MCF 10A (cell line): Measurements from ENCODE around the gene LPP. TPM values are rescaled to one million over a fixed set of nuclear protein-coding genes. Genes with fewer than 3 reads are reported as not detected.

Experiments
- BruUV-seq: library from RNA; stranded (reverse); fragments of 400-500 nt; replicated peaks from 2 replicates; lab custom pipeline; 2021; lab: Mats Ljungman, UMichigan
- CTCF ChIA-PET: fragments of 300-600 bp; sonication (Branson Sonifier 250); formaldehyde crosslinking; extraction: SDS; loops from one replicate; lab custom pipeline; 2021; ENCODE audit warnings: antibody characterized with exemption, inconsistent platforms; lab: Yijun Ruan, JAX
- POLR2A ChIA-PET: fragments of 300-600, 350-650 bp; sonication (Branson Sonifier 250); formaldehyde crosslinking; extraction: SDS; loops from one replicate; lab custom pipeline; 2020; ENCODE audit warnings: antibody characterized with exemption, inconsistent platforms; lab: Yijun Ruan, JAX
- DNase-seq: peaks from one replicate; pipeline ENCODE4 v3.0.0-alpha.2; 2018; ENCODE audit not compliant: unreplicated experiment
- H3K27ac Mint-ChIP-seq: one replicate; pipeline ENCODE4 v1.8.0; 2022; ENCODE audit warnings: mild to moderate bottlenecking, low read depth, mixed read lengths; ENCODE audit not compliant: unreplicated experiment
- H3K27me3 Mint-ChIP-seq: one replicate; pipeline ENCODE4 v1.8.0; 2022; ENCODE audit warnings: mixed read lengths; ENCODE audit not compliant: insufficient read depth, unreplicated experiment
- H3K36me3 Mint-ChIP-seq: one replicate; pipeline ENCODE4 v1.8.0; 2022; ENCODE audit warnings: mild to moderate bottlenecking, moderate library complexity, mixed read lengths; ENCODE audit not compliant: insufficient read depth, unreplicated experiment
- H3K4me1 Mint-ChIP-seq: one replicate; pipeline ENCODE4 v1.8.0; 2022; ENCODE audit warnings: mixed read lengths; ENCODE audit not compliant: insufficient read depth, unreplicated experiment
- H3K4me3 Mint-ChIP-seq: one replicate; pipeline ENCODE4 v1.8.0; 2022; ENCODE audit warnings: mild to moderate bottlenecking, moderate library complexity, mixed read lengths; ENCODE audit not compliant: unreplicated experiment
- H3K9me3 Mint-ChIP-seq: one replicate; pipeline ENCODE4 v1.8.0; 2022; ENCODE audit warnings: mixed read lengths; ENCODE audit not compliant: unreplicated experiment
- intact Hi-C: fragments of 100-400 bp; cut with micrococcal nuclease; formaldehyde crosslinking; loops from 2 replicates; pipeline ENCODE4 v1.14.1; 2022
- total RNA-seq: library from RNA; stranded (reverse); gene quantifications from 2 replicates; pipeline ENCODE4 v1.2.3, GENCODE V29; 2022
- TF ChIP-seq, protein P1 (sequence below): fragments of 200-600 bp; IDR thresholded peaks from one replicate; pipeline ENCODE4 v1.8.0; 2022; ENCODE audit warnings: antibody characterized with exemption, mild to moderate bottlenecking; ENCODE audit not compliant: unreplicated experiment

Gene LPP
- total RNA-seq, 1 experiment from 2014 or later = 117 TPM

DNA sequence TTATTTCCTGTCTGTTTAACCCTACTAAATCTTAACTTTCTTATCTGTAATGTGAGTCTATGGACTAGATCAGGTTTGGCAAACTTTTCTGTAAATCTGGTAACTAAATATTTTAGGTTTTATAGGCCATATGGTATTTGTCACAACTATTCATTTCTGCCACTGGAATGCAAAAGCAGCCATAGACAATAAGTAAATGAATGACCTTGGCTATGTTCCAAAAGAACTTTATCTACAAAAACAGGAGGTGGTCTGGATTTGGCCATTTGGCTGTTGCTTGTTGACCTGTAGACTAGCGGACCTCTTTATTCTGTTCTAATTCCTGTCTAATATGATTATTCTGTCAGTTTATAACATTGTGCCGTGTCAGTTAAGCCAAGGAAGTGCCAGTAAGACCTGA lies 314.2 kb downstream of the LPP start:
- H3K27ac Mint-ChIP-seq = no peak overlapping the region
- intact Hi-C loops = no loop called here

DNA sequence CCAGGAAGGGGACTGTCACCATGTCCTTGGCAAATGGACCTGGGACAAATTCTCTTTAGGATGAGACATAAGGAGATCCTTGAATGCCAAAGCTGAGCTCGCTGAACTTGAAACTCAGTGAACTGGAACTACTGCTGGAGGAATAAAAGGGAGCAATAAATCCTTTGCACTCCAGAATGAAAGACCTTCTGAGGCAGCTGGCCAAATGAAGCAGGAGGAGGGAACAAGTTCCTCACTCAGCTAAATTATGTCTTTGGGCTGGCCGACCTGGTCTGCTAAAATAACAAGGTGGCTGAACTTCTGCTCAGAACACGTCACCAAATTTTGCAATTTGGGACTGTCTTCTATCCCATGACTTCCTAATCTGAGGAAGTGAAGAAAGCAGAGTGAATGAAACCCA lies 314.7 kb downstream of the LPP start:
- intact Hi-C loops = no loop called here
- Mint-ChIP-seq H3K27ac (no peak overlapping the region), H3K4me1 (peaks cover 5% of the 10 kb centered on the region), H3K27me3 (no peaks in the 10 kb centered on the region), H3K36me3 (no peaks in the 10 kb centered on the region), H3K9me3 (no peaks in the 10 kb centered on the region), H3K4me3 (no peak overlapping the region)
- peak; percentile 87 for DNase-seq
- TF ChIP-seq, protein P1, sequence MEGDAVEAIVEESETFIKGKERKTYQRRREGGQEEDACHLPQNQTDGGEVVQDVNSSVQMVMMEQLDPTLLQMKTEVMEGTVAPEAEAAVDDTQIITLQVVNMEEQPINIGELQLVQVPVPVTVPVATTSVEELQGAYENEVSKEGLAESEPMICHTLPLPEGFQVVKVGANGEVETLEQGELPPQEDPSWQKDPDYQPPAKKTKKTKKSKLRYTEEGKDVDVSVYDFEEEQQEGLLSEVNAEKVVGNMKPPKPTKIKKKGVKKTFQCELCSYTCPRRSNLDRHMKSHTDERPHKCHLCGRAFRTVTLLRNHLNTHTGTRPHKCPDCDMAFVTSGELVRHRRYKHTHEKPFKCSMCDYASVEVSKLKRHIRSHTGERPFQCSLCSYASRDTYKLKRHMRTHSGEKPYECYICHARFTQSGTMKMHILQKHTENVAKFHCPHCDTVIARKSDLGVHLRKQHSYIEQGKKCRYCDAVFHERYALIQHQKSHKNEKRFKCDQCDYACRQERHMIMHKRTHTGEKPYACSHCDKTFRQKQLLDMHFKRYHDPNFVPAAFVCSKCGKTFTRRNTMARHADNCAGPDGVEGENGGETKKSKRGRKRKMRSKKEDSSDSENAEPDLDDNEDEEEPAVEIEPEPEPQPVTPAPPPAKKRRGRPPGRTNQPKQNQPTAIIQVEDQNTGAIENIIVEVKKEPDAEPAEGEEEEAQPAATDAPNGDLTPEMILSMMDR = no peak
- no TSS peak for BruUV-seq
- POLR2A ChIA-PET = no interaction called here
- CTCF ChIA-PET = interaction anchor here (0.6 kb wide), 1 partner anchor 172 kb away, joined by 3 read pairs; no protein-coding TSS in a partner anchor

More for the DNA sequence above, 314.2 kb downstream of the LPP start:
- POLR2A ChIA-PET = no interaction called here
- no peaks in the 10 kb centered on the region for H3K27me3 Mint-ChIP-seq
- H3K4me3 Mint-ChIP-seq = no peak overlapping the region
- peaks cover 5% of the 10 kb centered on the region for H3K4me1 Mint-ChIP-seq
- TF ChIP-seq, protein P1 = no peak
- no peaks in the 10 kb centered on the region for H3K36me3 Mint-ChIP-seq
- no peaks in the 10 kb centered on the region for H3K9me3 Mint-ChIP-seq
- no peak for DNase-seq
- BruUV-seq = no TSS peak
- CTCF ChIA-PET = no interaction called here

DNA sequence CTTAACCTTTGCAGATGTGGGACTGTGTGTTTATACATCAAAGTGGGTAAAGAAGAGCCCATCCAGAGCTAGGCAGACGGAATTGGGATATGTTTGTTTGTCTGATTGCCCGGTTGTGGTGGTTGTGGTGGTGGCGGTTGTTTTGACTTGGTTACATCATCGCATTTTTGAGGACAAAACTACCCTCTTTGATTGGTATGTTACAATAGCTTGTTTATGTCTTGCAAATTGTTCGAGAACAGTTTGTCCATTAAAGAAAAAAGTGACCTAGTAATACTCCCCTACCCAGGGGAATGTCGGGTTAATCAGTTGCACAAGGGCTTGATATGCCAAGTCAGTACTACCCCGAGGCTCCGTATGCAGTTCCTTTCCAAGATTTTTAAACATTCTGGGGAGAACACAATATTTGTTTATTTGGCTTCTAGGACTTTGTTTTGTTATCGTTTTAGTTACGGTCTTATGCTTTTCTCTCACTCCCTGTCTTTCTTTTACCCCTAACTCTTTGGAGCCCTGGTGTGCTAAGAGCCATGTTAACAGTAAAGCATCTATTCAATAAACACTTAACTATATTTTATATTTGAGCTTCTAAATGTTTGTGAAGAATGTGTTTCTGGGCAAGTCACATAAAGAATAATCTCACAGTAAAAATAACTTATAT lies 315.4 kb downstream of the LPP start:
- Mint-ChIP-seq H3K4me3 (no peak overlapping the region), H3K4me1 (peaks cover 5% of the 10 kb centered on the region), H3K27me3 (no peaks in the 10 kb centered on the region), H3K36me3 (no peaks in the 10 kb centered on the region), H3K27ac (no peak overlapping the region), H3K9me3 (no peaks in the 10 kb centered on the region)
- TF ChIP-seq, protein P1 = no peak
- DNase-seq = peak; percentile 83
- BruUV-seq = no TSS peak
- intact Hi-C loops = no loop called here
- ChIA-PET POLR2A (interaction anchor here (0.5 kb wide), 1 partner anchor 101 kb away, joined by 3 read pairs; no protein-coding TSS in a partner anchor), CTCF (interaction anchor here (0.6 kb wide), 1 partner anchor 173 kb away, joined by 3 read pairs; no protein-coding TSS in a partner anchor)

DNA sequence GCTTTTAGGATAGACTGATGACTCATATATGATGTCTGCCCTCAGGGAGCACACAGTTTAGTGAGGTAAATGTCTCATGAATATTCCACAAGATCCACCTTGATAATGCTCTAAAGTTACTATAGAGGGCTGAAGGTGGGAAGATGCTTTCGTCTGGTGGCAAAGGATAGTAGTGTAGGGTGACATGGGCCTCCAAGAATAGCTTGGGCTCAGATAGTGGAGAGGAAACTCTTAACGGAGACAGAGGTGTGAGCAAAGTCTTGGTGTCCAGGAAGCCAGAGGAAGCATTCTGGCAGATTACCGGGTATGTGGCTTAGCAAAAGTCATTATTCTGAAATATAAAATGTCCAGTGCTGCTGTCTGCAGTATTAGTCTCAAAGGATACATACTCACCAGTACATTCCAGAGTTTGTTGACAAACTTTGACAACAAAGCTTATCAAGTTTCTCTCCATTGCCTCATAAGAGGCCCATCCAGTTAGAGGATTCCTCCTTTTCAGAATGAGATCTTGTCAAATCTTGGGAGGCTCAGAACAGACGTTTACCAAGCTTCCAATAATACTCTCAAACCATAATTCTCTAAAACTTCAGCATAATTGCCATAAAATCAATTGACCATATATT lies 316.7 kb downstream of the LPP start:
- intact Hi-C loops = no loop called here
- no peak overlapping the region for H3K4me3 Mint-ChIP-seq
- CTCF ChIA-PET = interaction anchor here (0.6 to 1.1 kb wide), 5 partner anchors 58 to 715 kb away, joined by 3 to 4 read pairs (median 3); no protein-coding TSS in a partner anchor
- BruUV-seq = no TSS peak
- H3K4me1 Mint-ChIP-seq = peaks cover 5% of the 10 kb centered on the region
- no peak overlapping the region for H3K27ac Mint-ChIP-seq
- no peaks in the 10 kb centered on the region for H3K27me3 Mint-ChIP-seq
- POLR2A ChIA-PET = interaction anchor here (1.5 kb wide), 1 partner anchor 10 kb away, joined by 3 read pairs; no protein-coding TSS in a partner anchor
- no peaks in the 10 kb centered on the region for H3K36me3 Mint-ChIP-seq
- DNase-seq = no peak
- TF ChIP-seq, protein P1 = no peak
- H3K9me3 Mint-ChIP-seq = no peaks in the 10 kb centered on the region
